Epithelial cell of esophagus (primary cell): ENCODE data around the gene WDR53.
"Not testable (repeated sequence)": the region's sequence is repeated elsewhere in the genome, so short reads cannot be mapped to it uniquely, and the experiment has no call there.

Experiments
- DNase-seq: peaks from one replicate; pipeline ENCODE4 v3.0.0; 2010; ENCODE audit warnings: low read depth
- H3K4me3 ChIP-seq: 2 replicates; pipeline ENCODE4 v1.5.1; 2011; ENCODE audit warnings: mild to moderate bottlenecking, low read length, control low read depth
- TF ChIP-seq, protein P1 (sequence below): IDR thresholded peaks from 2 replicates; pipeline ENCODE4 v1.5.1; 2011; ENCODE audit warnings: low read depth, mild to moderate bottlenecking, low read length, control low read depth, inconsistent platforms; ENCODE audit not compliant: insufficient read depth; ENCODE audit errors: missing control alignments

Gene WDR53

GRCh38 chr3:196604548-196604947 is 36.2 kb upstream of the WDR53 start:
- no peak for DNase-seq
- TF ChIP-seq, protein P1, sequence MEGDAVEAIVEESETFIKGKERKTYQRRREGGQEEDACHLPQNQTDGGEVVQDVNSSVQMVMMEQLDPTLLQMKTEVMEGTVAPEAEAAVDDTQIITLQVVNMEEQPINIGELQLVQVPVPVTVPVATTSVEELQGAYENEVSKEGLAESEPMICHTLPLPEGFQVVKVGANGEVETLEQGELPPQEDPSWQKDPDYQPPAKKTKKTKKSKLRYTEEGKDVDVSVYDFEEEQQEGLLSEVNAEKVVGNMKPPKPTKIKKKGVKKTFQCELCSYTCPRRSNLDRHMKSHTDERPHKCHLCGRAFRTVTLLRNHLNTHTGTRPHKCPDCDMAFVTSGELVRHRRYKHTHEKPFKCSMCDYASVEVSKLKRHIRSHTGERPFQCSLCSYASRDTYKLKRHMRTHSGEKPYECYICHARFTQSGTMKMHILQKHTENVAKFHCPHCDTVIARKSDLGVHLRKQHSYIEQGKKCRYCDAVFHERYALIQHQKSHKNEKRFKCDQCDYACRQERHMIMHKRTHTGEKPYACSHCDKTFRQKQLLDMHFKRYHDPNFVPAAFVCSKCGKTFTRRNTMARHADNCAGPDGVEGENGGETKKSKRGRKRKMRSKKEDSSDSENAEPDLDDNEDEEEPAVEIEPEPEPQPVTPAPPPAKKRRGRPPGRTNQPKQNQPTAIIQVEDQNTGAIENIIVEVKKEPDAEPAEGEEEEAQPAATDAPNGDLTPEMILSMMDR: no peak
- no peak overlapping the region for H3K4me3 ChIP-seq

- DNase-seq: no peak
- H3K4me3 ChIP-seq: no peak overlapping the region
- TF ChIP-seq, protein P1: no peak
Measured at GRCh38 chr3:196603683-196604082, 35.3 kb upstream of the WDR53 start.

DNA sequence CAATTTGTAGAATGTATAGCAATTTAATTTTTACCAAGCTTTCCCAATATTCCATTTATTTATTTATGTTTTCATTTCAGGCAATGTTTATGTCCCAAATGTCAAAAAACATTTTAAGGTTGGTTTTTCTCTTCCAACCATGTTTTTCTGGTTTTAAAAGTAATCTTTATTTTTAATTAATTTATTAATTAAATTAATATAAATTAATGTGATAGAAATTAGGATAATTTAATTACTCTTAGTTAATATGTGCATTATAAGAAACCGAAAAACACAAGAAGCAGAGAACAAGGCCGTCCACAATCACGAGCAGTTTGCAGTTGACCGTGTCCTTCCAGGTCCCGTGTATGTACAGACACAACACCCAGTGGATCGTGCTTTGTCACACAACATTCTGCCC is 34.3 kb upstream of the WDR53 start:
- TF ChIP-seq, protein P1: no peak
- H3K4me3 ChIP-seq: no peak overlapping the region
- no peak for DNase-seq

- no peak for DNase-seq
- TF ChIP-seq, protein P1: no peak
- H3K4me3 ChIP-seq: no peak overlapping the region
Measured at GRCh38 chr3:196600359-196600758, 32.0 kb upstream of the WDR53 start.

DNA sequence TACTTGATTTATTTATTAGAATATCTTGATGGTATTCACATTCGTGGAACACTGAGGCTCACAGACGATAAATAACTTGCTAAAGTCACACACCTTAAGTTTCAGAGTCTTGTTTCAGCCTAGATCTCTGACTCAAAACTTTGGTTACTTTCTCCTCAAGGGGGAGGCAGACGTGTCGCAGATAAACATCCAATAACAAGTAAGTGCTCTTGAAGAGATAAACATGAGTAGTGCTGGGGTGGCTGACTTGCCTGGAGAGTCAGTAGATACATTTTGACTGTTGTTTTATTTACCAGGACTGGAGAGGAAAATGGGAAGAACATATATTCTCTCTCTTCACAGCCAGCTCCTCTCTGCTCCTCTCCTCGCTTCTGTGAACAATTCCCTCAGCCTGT is 31.4 kb upstream of the WDR53 start:
- no peak overlapping the region for H3K4me3 ChIP-seq
- TF ChIP-seq, protein P1: no peak
- peak; percentile 23 for DNase-seq

- DNase-seq, H3K4me3 ChIP-seq: not testable (repeated sequence)
Measured at GRCh38 chr3:196597971-196598733, 29.8 kb upstream of the WDR53 start.

GRCh38 chr3:196596355-196596754 is 28.0 kb upstream of the WDR53 start:
- no peak overlapping the region for H3K4me3 ChIP-seq
- DNase-seq: no peak
- TF ChIP-seq, protein P1: no peak
